IMR-90 (cell line): ENCODE results near the gene TSKS.

Experiments used
- CEBPB ChIP-seq: IDR thresholded peaks from 2 replicates; pipeline ENCODE4 v1.6.1; 2012; ENCODE audit warnings: low read depth, low read length, improper control_type of control experiment
- POLR2A ChIP-seq: IDR thresholded peaks from 2 replicates; pipeline ENCODE4 v1.6.1; 2012; ENCODE audit warnings: mild to moderate bottlenecking, low read depth, low read length
- RAD21 ChIP-seq: IDR thresholded peaks from 2 replicates; pipeline ENCODE4 v1.6.1; 2012; ENCODE audit warnings: low read length, improper control_type of control experiment
- TF ChIP-seq, protein P1 (sequence below): conservative IDR thresholded peaks from 2 replicates; pipeline ENCODE4 v1.5.1; 2012; ENCODE audit warnings: mild to moderate bottlenecking, low read depth, low read length, improper control_type of control experiment
- TF ChIP-seq, protein P2 (sequence below): fragments of 150-350 bp; IDR thresholded peaks from 2 replicates; pipeline ENCODE4 v1.6.1; 2017; ENCODE audit warnings: mild to moderate bottlenecking, antibody characterized with exemption, low read length, low read depth
- TF ChIP-seq, protein P3 (sequence below): fragments of 150-350 bp; IDR thresholded peaks from 2 replicates; pipeline ENCODE4 v1.6.1; 2016; ENCODE audit warnings: low read depth, mild to moderate bottlenecking, low read length, moderate library complexity, borderline replicate concordance

DNA sequence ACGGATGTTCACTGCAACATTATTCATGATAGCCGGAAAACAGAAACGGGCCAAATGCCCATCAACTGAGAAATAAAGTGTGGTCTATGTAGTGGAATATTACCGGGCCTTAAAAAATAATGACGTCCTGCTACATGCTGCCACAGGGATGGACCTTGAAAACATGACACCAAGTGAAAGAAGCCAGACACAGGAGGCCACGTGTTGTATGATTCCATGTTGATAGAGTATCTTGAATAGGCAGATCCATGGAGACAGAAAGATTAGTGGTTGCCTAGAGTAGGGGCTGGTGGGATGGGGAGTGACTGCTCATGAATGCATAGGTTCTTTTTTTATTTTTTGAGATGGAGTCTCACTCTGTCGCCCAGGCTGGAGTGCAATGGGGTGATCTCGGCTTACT is 7.4 kb upstream of the TSKS start:
- TF ChIP-seq CEBPB = no peak
- TF ChIP-seq, protein P1, sequence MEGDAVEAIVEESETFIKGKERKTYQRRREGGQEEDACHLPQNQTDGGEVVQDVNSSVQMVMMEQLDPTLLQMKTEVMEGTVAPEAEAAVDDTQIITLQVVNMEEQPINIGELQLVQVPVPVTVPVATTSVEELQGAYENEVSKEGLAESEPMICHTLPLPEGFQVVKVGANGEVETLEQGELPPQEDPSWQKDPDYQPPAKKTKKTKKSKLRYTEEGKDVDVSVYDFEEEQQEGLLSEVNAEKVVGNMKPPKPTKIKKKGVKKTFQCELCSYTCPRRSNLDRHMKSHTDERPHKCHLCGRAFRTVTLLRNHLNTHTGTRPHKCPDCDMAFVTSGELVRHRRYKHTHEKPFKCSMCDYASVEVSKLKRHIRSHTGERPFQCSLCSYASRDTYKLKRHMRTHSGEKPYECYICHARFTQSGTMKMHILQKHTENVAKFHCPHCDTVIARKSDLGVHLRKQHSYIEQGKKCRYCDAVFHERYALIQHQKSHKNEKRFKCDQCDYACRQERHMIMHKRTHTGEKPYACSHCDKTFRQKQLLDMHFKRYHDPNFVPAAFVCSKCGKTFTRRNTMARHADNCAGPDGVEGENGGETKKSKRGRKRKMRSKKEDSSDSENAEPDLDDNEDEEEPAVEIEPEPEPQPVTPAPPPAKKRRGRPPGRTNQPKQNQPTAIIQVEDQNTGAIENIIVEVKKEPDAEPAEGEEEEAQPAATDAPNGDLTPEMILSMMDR = no peak
- TF ChIP-seq POLR2A = no peak
- TF ChIP-seq, protein P2, sequence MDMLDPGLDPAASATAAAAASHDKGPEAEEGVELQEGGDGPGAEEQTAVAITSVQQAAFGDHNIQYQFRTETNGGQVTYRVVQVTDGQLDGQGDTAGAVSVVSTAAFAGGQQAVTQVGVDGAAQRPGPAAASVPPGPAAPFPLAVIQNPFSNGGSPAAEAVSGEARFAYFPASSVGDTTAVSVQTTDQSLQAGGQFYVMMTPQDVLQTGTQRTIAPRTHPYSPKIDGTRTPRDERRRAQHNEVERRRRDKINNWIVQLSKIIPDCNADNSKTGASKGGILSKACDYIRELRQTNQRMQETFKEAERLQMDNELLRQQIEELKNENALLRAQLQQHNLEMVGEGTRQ = no peak
- TF ChIP-seq, protein P3, sequence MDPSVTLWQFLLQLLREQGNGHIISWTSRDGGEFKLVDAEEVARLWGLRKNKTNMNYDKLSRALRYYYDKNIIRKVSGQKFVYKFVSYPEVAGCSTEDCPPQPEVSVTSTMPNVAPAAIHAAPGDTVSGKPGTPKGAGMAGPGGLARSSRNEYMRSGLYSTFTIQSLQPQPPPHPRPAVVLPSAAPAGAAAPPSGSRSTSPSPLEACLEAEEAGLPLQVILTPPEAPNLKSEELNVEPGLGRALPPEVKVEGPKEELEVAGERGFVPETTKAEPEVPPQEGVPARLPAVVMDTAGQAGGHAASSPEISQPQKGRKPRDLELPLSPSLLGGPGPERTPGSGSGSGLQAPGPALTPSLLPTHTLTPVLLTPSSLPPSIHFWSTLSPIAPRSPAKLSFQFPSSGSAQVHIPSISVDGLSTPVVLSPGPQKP = no peak
- TF ChIP-seq RAD21 = no peak
